Tibial nerve (tissue), 4 donors: ENCODE data around the gene MCU. TPM values are rescaled to one million over a fixed set of nuclear protein-coding genes. Genes with fewer than 3 reads are reported as not detected.

Experiments used
- DNase-seq, 2 donors: peaks; one replicate each; pipeline ENCODE4 v3.0.0-alpha.2; 2019; ENCODE audit warnings: low spot score in 2 of 2
- H3K27ac ChIP-seq, 4 donors: fragments of 200-600 bp; sonication (generic) in 3 of 4; one replicate each; pipeline ENCODE4 v1.5.1; 2017 to 2019; ENCODE audit warnings: mild to moderate bottlenecking in 1 of 4
- H3K27me3 ChIP-seq, 2 donors: fragments of 200-600 bp; sonication (generic) in 1 of 2; one replicate each; pipeline versions ENCODE4 v1.5.1 to v1.6.0; 2017 to 2019
- H3K36me3 ChIP-seq, 3 donors: fragments of 200-600 bp; sonication (generic); one replicate each; pipeline ENCODE4 v1.5.1; 2018 to 2019
- H3K4me1 ChIP-seq, 4 donors: fragments of 200-600 bp; sonication (generic) in 3 of 4; one replicate each; pipeline ENCODE4 v1.5.1; 2017 to 2019
- H3K4me3 ChIP-seq, 4 donors: fragments of 200-600 bp; sonication (generic) in 3 of 4; one replicate each; pipeline ENCODE4 v1.5.1; 2017 to 2019; ENCODE audit warnings: mild to moderate bottlenecking in 1 of 4, moderate library complexity in 1 of 4
- H3K9me3 ChIP-seq, 4 donors: fragments of 200-600 bp; sonication (generic) in 3 of 4; one replicate each; pipeline ENCODE4 v1.5.1; 2017 to 2019
- EP300 ChIP-seq, 2 donors: sonication (generic); formaldehyde crosslinking; IDR thresholded peaks; one replicate each; pipeline ENCODE4 v1.6.1; 2017; ENCODE audit warnings: antibody characterized with exemption in 2 of 2, mild to moderate bottlenecking in 1 of 2
- POLR2A ChIP-seq, 2 donors: fragments of 450-650 bp; IDR thresholded peaks; one replicate each; pipeline ENCODE4 v1.6.1; 2017; ENCODE audit warnings: antibody characterized with exemption in 2 of 2, mild to moderate bottlenecking in 2 of 2, moderate library complexity in 2 of 2
- WGBS, 2 donors: methylation state at CpG; one replicate each; pipeline ENCODE4 v1.1.5; 2018; 5-methylcytosine and 5-hydroxymethylcytosine counted together
- total RNA-seq, 4 donors: library from RNA; depleted of rRNA; stranded (reverse); fragments of >200 nt; gene quantifications; one replicate each; pipeline ENCODE4 v1.1.0, GENCODE V29; 2016
- TF ChIP-seq, protein P1 (sequence below), 5 experiments: fragments of 200-600 bp in 3 of 5; fragments of 450-650 bp in 2 of 5; sonication (generic) in 3 of 5; IDR thresholded peaks; one replicate each; pipeline ENCODE4 v1.5.1; 2016 to 2019; ENCODE audit warnings: antibody characterized with exemption in 5 of 5, mild to moderate bottlenecking in 3 of 5, moderate library complexity in 2 of 5

MCU gene
- total RNA-seq, 4 donors from 2014 or later: 6.7 to 16.4 (median 14.2) TPM

DNA sequence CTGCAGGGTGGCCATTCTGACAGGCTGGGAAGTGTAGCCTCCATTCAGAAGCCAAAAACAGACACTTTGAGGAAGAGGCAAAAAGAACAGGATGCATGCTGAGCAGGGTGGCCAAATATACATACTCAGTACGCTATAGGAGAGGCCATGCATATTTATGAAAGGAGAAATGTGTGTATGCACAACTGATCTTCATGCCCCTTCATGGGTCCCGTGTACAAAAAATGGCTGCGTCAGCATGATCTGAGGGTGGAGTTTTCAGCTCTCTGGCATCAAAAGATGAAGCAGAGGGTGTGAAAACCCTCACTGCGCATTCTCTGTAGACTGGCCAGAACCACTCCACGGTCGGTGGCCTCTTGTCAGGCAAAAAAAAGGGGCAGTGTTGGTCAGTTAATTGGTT, 166.1 kb downstream of the MCU start:
- TF ChIP-seq POLR2A (IDR thresholded peaks at IDR 0.05) (no peak), EP300 (IDR thresholded peaks at IDR 0.05) (no peak)
- 87 to 88% methylated on average over 6 of the region's 6 CpGs for WGBS, 2 donors
- Histone ChIP-seq H3K9me3 (no peaks in the 10 kb centered on the region), H3K4me1 (no peaks in the 10 kb centered on the region), H3K27me3 (no peaks in the 10 kb centered on the region), H3K36me3 (peaks cover 0 to 22% (median 0%) of the 10 kb centered on the region in 3 donors), H3K27ac (no peak overlapping the region), H3K4me3 (no peak overlapping the region)
- DNase-seq: no peak

DNA sequence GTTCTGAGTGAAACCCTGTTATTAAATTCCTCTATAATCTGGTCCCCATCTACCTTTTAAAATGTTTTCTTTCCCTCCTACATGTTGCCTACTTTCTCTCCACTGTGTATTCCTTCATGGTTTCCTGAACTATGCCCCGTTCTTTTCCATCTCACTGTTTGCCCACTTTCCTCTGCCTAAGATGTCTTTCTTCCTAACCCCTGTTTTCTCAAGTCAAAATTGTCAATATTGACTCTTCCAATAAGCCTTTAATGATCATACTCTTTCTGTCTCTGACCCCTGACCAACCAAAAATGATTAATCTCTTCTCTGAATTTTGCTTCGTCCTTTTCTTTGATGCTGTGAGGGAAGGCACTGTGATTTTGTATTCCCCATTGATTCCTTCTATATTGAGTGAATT, 171.0 kb downstream of the MCU start:
- WGBS, 2 donors: 83 to 91% methylated on average over 2 of the region's 2 CpGs
- H3K36me3 ChIP-seq: peaks cover 0 to 31% (median 0%) of the 10 kb centered on the region in 3 donors
- no peak overlapping the region for H3K4me3 ChIP-seq
- TF ChIP-seq, protein P1, sequence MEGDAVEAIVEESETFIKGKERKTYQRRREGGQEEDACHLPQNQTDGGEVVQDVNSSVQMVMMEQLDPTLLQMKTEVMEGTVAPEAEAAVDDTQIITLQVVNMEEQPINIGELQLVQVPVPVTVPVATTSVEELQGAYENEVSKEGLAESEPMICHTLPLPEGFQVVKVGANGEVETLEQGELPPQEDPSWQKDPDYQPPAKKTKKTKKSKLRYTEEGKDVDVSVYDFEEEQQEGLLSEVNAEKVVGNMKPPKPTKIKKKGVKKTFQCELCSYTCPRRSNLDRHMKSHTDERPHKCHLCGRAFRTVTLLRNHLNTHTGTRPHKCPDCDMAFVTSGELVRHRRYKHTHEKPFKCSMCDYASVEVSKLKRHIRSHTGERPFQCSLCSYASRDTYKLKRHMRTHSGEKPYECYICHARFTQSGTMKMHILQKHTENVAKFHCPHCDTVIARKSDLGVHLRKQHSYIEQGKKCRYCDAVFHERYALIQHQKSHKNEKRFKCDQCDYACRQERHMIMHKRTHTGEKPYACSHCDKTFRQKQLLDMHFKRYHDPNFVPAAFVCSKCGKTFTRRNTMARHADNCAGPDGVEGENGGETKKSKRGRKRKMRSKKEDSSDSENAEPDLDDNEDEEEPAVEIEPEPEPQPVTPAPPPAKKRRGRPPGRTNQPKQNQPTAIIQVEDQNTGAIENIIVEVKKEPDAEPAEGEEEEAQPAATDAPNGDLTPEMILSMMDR (IDR thresholded peaks at IDR 0.05): no peak
- no peak for TF ChIP-seq POLR2A (IDR thresholded peaks at IDR 0.05)
- no peak for TF ChIP-seq EP300 (IDR thresholded peaks at IDR 0.05)
- no peaks in the 10 kb centered on the region for H3K4me1 ChIP-seq
- H3K27ac ChIP-seq: no peak overlapping the region
- DNase-seq: no peak
- no peaks in the 10 kb centered on the region for H3K9me3 ChIP-seq
- no peaks in the 10 kb centered on the region for H3K27me3 ChIP-seq

DNA sequence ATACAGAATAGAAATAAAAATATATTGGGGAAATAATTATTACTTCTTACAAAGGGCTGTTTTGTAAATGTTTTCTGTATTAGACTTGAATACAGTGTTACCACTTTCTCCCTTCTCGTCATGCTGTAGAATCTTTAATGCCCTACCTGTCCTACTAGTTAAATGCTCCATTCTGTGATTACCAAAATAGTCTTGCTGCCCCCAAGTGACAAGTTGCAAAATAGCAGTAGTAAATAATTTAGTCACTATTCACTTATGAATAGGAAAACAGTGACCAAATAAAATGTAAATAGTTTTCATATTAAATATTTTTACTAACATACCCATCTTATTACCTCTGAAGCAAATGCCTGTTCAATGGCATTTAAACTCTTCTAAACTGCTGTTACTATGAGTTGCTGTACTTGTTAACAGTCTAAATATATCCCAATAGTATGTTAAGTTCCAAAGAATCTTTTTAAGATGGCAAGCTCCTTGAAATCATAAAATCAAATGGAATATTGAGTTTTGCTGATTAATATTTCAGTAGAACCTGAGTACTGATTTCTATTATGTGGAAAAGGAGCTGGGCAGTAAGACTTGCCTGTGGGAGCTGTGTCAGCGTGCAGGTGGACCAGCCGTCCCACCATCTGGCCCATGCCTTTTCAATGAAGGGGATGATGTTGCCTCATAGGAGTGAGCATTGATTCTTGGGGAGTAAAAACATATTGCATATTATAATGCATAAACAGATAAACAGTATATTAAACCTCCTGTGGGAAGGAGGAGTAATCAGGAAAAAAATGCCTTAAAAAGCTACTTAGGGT, 183.5 kb downstream of the MCU start:
- H3K9me3 ChIP-seq: no peaks in the 10 kb centered on the region
- peaks cover 0 to 41% (median 5%) of the 10 kb centered on the region in 3 donors for H3K36me3 ChIP-seq
- H3K27ac ChIP-seq: no peak overlapping the region
- H3K4me3 ChIP-seq: no peak overlapping the region
- H3K4me1 ChIP-seq: no peaks in the 10 kb centered on the region
- TF ChIP-seq, protein P1 (IDR thresholded peaks at IDR 0.05): peak in 2 of 5 experiments; percentile 21 to 30
- TF ChIP-seq POLR2A (IDR thresholded peaks at IDR 0.05): no peak
- no peaks in the 10 kb centered on the region for H3K27me3 ChIP-seq
- 64 to 71% methylated on average over 3 of the region's 3 CpGs for WGBS, 2 donors
- no peak for DNase-seq

DNA sequence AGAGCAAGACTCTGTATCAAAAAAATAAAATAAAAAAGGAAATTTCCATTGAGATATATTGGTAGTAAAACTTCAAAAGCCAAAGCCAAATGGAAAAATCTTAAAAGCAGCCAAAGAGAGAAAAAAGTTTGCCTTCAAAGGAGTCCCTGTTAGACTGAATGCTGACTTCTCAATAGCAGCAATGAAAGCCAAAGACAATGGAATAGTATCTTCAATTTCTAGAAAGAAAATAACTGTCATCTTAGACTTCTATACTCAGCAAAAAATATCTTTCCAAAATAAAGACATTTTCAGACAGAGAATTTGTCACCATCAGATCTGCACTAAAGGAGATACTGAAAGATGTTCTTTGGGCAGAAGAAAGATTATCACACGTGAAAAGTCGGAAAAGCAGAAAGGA, 187.3 kb downstream of the MCU start:
- Histone ChIP-seq H3K9me3 (no peaks in the 10 kb centered on the region), H3K27ac (no peak overlapping the region), H3K4me1 (no peaks in the 10 kb centered on the region), H3K4me3 (no peak overlapping the region), H3K36me3 (peaks cover 0 to 24% (median 4%) of the 10 kb centered on the region in 3 donors), H3K27me3 (no peaks in the 10 kb centered on the region)
- DNase-seq: no peak
- no peak for TF ChIP-seq POLR2A (IDR thresholded peaks at IDR 0.05)
- TF ChIP-seq, protein P1 (IDR thresholded peaks at IDR 0.05): no peak
- TF ChIP-seq EP300 (IDR thresholded peaks at IDR 0.05): no peak
- 99 to 100% methylated on average over 2 of the region's 2 CpGs for WGBS, 2 donors

DNA sequence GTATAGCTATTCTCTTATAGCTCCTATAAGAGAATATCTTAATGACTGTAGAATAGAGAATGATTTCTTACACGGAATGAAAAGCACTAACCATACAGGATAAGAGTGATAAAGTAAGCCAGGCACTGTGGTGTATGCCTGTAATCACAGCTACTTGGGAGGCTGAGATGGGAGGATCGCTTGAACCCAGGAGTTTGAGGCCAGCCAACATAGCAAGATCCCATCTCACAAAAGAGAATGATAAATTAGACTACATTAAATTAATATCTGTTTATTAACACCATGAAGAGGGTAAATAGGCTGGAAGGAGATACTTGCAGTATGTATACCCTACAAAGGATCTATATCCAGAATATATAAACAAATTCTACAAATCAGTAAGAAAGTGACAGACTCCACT, 189.3 kb downstream of the MCU start:
- no peak overlapping the region for H3K4me3 ChIP-seq
- TF ChIP-seq, protein P1 (IDR thresholded peaks at IDR 0.05): no peak
- no peak for TF ChIP-seq EP300 (IDR thresholded peaks at IDR 0.05)
- TF ChIP-seq POLR2A (IDR thresholded peaks at IDR 0.05): no peak
- H3K36me3 ChIP-seq: peaks cover 0 to 36% (median 4%) of the 10 kb centered on the region in 3 donors
- no peak for DNase-seq
- 95 to 99% methylated on average over 2 of the region's 2 CpGs for WGBS, 2 donors
- no peak overlapping the region for H3K27ac ChIP-seq
- H3K4me1 ChIP-seq: no peaks in the 10 kb centered on the region
- H3K27me3 ChIP-seq: no peaks in the 10 kb centered on the region
- H3K9me3 ChIP-seq: no peaks in the 10 kb centered on the region
